Epidermal melanocyte (primary cell): ENCODE data around the gene WNT6.

Source experiments
- DNase-seq: peaks from one replicate; pipeline ENCODE4 v3.0.0; 2011; ENCODE audit warnings: low spot score; ENCODE audit not compliant: insufficient read length

WNT6 gene

GRCh38 chr2:218892693-218893348 lies 33.2 kb downstream of the WNT6 start:
- DNase-seq = peak; percentile 56

- DNase-seq = peak; percentile 16
These were observed 33.9 kb downstream of the WNT6 start for GRCh38 chr2:218893349-218894150.

DNA sequence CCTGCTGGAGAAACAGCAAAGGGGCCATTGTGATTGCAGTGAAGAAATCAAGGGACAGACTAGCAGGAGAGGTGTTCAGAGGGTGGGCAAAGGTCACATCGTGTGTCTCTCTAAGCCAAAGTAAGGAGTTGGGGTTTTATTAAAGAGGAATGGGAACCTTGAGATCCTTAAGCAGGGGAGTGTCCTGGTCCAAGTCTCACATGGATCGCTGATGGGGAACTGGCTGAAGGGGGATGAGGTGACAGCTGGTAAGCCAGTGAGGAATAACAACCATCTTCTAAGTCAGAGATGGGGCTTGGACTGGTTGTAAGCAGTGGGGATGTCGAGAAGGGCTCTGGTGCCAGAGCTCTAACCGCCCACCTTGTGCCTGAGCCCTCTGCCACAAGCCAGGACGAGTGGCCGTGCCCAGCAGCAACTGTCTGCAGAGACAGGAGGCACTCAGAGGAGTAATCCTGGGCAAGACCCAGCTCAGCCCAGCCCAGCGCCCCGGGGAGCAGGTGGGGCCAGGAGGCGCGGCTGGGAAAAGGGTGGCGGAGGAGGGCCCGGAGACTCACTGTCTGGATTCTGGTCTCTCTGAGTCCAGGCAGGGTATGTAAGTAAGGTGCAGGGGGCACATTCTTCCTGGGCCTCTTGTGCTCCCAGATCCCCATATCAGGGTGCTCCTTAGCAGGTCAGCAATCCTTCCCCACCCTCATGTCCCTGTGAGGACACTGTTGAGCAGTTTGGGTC lies 34.7 kb downstream of the WNT6 start:
- DNase-seq = peak; percentile 7

DNA sequence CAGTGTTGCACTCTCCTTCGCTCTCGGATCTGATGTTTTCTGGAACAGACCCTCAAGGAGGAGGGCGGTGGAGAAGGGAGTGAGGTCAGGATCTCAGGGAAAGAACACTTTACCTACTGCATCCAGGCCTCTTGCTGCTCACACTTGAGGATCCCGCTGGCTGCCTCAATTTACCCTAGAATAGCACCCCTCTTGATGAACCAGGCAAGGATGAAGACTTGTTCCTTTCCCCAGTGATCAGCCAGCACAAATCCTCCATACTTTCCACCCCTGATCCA lies 35.2 kb downstream of the WNT6 start:
- peak; percentile 12 for DNase-seq

- DNase-seq = peak; percentile 7
These were observed 35.7 kb downstream of the WNT6 start for GRCh38 chr2:218895326-218895725.

DNA sequence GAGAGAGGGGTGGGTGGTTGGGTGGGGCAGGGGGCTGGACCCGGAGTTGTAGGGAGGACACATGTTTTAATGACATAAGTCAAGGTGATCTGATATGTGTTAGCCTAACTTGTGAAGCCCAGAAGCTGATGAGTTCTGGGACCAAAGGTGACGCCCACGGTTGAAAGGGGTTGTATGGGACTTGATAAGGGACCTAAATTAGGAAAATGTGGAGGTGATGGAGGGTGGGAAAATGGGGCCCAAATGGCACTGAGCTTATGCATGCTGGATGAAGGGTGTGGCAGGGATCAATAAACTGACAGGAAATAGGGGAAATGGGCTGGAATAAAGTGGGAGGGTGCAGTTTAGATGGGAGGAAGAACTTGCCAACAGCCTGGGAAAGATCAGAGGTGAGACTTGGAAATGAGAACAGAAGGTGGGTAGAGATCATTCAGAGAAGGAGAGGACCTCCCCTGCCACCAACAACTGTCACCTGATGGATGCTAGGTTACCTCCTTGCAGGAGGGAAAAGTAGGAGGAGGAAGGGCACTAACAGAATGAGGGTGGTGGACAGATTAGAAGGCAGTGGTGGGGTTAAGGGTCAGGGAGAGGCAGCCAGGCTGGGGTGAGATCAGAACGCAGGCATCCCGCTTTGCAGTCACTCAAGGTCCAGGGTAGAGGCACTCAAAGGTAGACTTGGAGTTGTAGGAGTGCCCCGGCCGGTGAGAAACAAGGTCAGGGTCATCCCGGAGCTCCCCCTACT lies 36.3 kb downstream of the WNT6 start:
- peak; percentile 13 for DNase-seq

- DNase-seq = peak; percentile 32
These were observed 37.1 kb downstream of the WNT6 start for GRCh38 chr2:218896501-218897393.

- peak; percentile 14 for DNase-seq
These were observed 37.9 kb downstream of the WNT6 start for GRCh38 chr2:218897394-218898108.

DNA sequence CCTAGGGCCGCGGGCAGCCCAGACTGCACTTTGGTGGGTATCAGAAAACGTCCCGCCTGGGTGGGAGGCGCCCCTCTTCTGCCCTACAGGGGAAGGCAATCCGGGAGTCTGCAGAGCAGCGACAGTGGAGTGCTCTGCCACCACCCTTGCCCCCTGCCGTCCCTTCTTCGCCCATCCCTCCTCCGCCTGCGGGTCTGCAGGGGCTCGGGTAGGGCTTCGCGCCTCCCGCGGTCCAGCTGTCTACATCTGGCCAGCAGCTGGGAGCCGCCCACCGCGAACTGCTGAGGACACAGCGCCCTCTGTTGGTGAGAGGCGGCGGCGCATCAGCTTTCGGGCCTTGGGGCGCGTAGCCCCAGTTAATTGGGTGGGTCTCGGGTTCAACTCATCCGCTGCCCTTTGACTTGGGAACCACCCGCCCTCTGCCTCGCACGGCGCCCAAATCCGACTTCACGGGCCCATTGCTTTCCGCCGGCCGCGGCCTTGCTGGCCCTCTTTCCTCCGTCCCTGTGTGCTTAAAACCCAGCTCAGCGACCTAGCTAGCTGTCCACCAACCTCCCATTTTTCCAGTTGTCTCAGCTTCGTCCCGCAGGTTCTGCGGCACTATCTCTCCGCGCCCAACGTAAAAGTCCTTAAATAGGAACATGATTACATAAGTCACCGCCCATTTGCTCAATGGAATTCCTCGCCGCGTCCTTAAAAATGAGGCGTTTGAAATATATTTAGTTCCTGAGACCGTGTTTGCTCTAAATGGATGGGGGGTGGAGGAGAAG lies 38.7 kb downstream of the WNT6 start:
- peak; percentile 82 for DNase-seq

GRCh38 chr2:218899147-218899546 lies 39.5 kb downstream of the WNT6 start:
- DNase-seq = no peak

DNA sequence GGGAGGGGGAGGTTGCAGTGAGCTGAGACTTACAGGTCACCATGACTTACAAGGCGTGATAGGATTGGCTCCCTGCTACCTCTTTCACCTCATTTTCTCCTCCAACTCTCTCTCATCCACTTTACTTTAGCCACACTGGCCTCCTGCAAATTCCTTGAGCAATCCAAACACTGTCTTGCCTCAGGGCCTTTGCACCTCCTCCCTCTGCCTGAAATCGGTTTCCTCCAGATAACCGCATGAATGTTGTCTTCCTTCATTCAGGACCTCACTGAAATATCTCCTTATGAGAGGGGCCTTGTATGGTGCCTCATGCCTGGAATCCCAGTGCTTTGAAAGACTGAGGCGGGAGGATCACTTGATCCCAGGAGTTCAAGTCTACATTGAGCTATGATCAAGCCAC lies 42.8 kb downstream of the WNT6 start:
- DNase-seq = no peak

DNA sequence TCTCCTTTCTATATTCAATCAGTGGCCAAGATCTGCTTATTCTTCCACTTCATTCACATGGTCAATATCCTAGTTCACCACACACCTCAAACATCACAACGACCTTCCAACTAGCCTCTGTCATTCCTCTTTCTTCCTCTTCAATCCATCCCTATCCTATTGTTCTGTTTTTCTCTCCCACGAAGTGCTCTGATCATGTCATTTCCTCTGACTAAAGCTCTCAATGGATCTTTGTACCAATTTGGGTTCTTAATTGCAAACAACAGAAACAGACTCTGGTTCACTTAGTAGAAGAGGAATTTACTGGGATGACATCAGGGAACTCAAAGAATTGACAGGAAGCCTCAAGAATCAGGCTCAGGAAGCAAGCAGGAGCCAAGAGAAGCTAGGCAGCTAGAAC lies 44.6 kb downstream of the WNT6 start:
- peak; percentile 11 for DNase-seq

- peak; percentile 83 for DNase-seq
These were observed 49.4 kb downstream of the WNT6 start for GRCh38 chr2:218908721-218909619.

GRCh38 chr2:218910741-218911140 lies 51.1 kb downstream of the WNT6 start:
- peak; percentile 12 for DNase-seq

DNA sequence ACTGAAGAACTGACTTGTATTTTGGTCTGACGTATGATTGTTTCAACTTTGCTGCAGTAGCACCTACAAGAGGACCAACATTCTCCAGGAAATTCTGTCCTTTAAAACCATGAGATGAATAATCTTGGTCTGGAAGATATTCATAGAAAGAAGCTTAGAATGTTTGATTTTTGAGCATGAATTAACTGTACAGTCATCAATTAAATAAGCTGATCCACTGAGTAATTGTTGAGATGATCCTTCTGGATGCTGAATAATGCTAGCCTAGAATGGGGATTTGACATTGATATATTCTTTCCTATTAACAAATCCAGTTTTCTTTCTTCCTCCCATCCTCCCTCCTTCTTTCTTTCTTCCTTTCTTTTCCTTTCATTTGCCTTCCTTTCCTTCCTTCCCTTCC lies 60.9 kb downstream of the WNT6 start:
- DNase-seq = no peak
